NCI-H345 treated with DMSO at 0.1 percent for 48 hours (cell line): ENCODE data around the gene NUDT16.
"Not testable (repeated sequence)": the region's sequence is repeated elsewhere in the genome, so short reads cannot be mapped to it uniquely, and the experiment has no call there.

Experiments
- DNase-seq: peaks from one replicate; lab custom pipeline; 2025; ENCODE audit not compliant: unreplicated experiment; lab: John Stamatoyannopoulos, UW

Gene NUDT16

GRCh38 chr3:131380821-131381444 is 641 bp upstream of the NUDT16 start:
- DNase-seq = not testable (repeated sequence)

GRCh38 chr3:131386429-131387165 is 5.0 kb downstream of the NUDT16 start:
- no peak for DNase-seq

GRCh38 chr3:131387796-131388489 is 6.4 kb downstream of the NUDT16 start:
- DNase-seq = no peak

GRCh38 chr3:131388490-131388799 is 6.9 kb downstream of the NUDT16 start:
- DNase-seq = no peak

- DNase-seq = no peak
Measured at GRCh38 chr3:131390331-131390730, 8.8 kb downstream of the NUDT16 start.

- no peak for DNase-seq
Measured at GRCh38 chr3:131393051-131393450, 11.5 kb downstream of the NUDT16 start.

GRCh38 chr3:131393868-131394267 is 12.3 kb downstream of the NUDT16 start:
- DNase-seq = no peak

GRCh38 chr3:131394400-131394799 is 12.8 kb downstream of the NUDT16 start:
- no peak for DNase-seq

GRCh38 chr3:131396170-131396569 is 14.6 kb downstream of the NUDT16 start:
- DNase-seq = no peak

GRCh38 chr3:131397889-131398288 is 16.3 kb downstream of the NUDT16 start:
- no peak for DNase-seq

- no peak for DNase-seq
Measured at GRCh38 chr3:131401978-131402377, 20.4 kb downstream of the NUDT16 start.

GRCh38 chr3:131402391-131403039 is 20.9 kb downstream of the NUDT16 start:
- DNase-seq = no peak

- no peak for DNase-seq
Measured at GRCh38 chr3:131403216-131403895, 21.8 kb downstream of the NUDT16 start.

GRCh38 chr3:131405411-131405810 is 23.8 kb downstream of the NUDT16 start:
- DNase-seq = no peak

GRCh38 chr3:131406274-131406673 is 24.7 kb downstream of the NUDT16 start:
- DNase-seq = no peak

- DNase-seq = no peak
Measured at GRCh38 chr3:131417751-131418150, 36.2 kb downstream of the NUDT16 start.

- DNase-seq = no peak
Measured at GRCh38 chr3:131421301-131421700, 39.7 kb downstream of the NUDT16 start.

- DNase-seq = no peak
Measured at GRCh38 chr3:131421957-131422498, 40.5 kb downstream of the NUDT16 start.

- no peak for DNase-seq
Measured at GRCh38 chr3:131427226-131427625, 45.7 kb downstream of the NUDT16 start.

GRCh38 chr3:131431754-131432153 is 50.2 kb downstream of the NUDT16 start:
- DNase-seq = no peak

GRCh38 chr3:131432441-131432840 is 50.9 kb downstream of the NUDT16 start:
- no peak for DNase-seq
